ENCODE measurements around the gene DCLK3. TPM values are rescaled to one million over a fixed set of nuclear protein-coding genes. Genes with fewer than 3 reads are reported as not detected.

DCLK3 gene
- total RNA-seq, 1 experiment from 2014 or later: 1.4 TPM

DNA sequence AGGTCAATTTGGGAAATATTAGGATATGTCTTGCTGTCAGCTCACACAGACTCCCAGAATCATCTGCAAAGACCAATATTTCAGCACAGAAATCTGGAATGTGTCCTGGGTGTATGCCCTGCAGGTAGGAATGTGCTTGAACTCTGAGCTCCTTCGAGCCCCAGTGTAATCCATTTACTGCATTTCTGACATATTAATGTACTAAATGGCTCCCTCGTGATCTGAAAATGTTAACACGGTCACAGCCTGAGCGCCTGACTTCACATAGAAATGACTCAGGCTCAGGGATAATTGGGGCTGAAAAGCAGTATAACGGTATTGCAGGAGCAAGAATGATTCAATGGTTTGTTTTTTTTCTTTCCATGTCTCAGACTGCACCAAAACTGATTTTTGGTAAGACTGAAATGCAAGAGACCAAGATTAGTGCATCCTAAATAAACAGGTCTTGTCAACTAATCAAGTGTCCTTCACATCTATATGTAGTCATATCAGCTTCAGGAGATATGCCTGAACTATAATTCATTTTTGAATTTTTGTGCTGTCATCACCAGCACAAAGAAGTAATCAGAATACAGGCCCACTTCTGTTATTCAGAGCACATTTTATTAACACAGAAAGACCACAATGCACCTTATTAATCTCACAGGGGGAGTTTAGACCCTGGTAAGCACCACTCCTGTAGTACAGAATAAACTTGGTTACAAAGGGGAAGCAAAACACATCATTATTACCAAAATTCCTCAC is 49.8 kb downstream of the DCLK3 start:
- H3K79me2 ChIP-seq (ENCODE audit: insufficient read depth, low read length): no peaks in the 10 kb centered on the region
- no peaks in the 10 kb centered on the region for H3K9me3 ChIP-seq (ENCODE audit: control insufficient read depth, low read depth, low read length)
- TF ChIP-seq, protein P1, sequence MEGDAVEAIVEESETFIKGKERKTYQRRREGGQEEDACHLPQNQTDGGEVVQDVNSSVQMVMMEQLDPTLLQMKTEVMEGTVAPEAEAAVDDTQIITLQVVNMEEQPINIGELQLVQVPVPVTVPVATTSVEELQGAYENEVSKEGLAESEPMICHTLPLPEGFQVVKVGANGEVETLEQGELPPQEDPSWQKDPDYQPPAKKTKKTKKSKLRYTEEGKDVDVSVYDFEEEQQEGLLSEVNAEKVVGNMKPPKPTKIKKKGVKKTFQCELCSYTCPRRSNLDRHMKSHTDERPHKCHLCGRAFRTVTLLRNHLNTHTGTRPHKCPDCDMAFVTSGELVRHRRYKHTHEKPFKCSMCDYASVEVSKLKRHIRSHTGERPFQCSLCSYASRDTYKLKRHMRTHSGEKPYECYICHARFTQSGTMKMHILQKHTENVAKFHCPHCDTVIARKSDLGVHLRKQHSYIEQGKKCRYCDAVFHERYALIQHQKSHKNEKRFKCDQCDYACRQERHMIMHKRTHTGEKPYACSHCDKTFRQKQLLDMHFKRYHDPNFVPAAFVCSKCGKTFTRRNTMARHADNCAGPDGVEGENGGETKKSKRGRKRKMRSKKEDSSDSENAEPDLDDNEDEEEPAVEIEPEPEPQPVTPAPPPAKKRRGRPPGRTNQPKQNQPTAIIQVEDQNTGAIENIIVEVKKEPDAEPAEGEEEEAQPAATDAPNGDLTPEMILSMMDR (conservative IDR thresholded peaks at IDR 0.05): no peak
- no peak overlapping the region for H2AK5ac ChIP-seq (ENCODE audit: insufficient read length, low read length)
- no peaks in the 10 kb centered on the region for H3K4me1 ChIP-seq (ENCODE audit: insufficient read depth, low read length)
- H4K20me1 ChIP-seq (ENCODE audit: control insufficient read depth, insufficient read depth, insufficient read length): no peaks in the 10 kb centered on the region
- H2BK15ac ChIP-seq (ENCODE audit: low read depth, low read length): no peak overlapping the region
- H3K23me2 ChIP-seq (ENCODE audit: insufficient read length, low read depth, low read length, poor library complexity, severe bottlenecking): no peaks in the 10 kb centered on the region
- H4K91ac ChIP-seq (ENCODE audit: insufficient read length, low read depth, low read length): no peak overlapping the region
- no peak overlapping the region for H3K9ac ChIP-seq (ENCODE audit: extremely low read depth, insufficient read length, low read length)
- H3K23ac ChIP-seq (ENCODE audit: insufficient read length, low read depth, low read length): no peak overlapping the region
- no peak overlapping the region for H2BK20ac ChIP-seq (ENCODE audit: low read depth, low read length, poor library complexity, severe bottlenecking)
- no peak for DNase-seq
- H3K14ac ChIP-seq (ENCODE audit: insufficient read depth, low read length): no peak overlapping the region
- Mint-ChIP-seq H3K27ac (no peak overlapping the region), H3K9me3 (no peaks in the 10 kb centered on the region; a peak in 1 of 5 replicates), H3K36me3 (ENCODE audit: insufficient read depth in 1 of 3, low read depth in 3 of 3) (no peaks in the 10 kb centered on the region), H3K27me3 (ENCODE audit: low read depth) (no peaks in the 10 kb centered on the region; the same call in none of the 2 replicates), H3K4me1 (peaks cover 5 to 8% of the 10 kb centered on the region in 2 experiments; a peak in 2 of 4 replicates), H3K4me3 (no peak overlapping the region)
- H3T11ph ChIP-seq (ENCODE audit: low read length): no peak overlapping the region
- H3K56ac ChIP-seq (ENCODE audit: insufficient read length, low read depth, low read length): no peak overlapping the region
- no peak overlapping the region for H3K4me2 ChIP-seq (ENCODE audit: insufficient read depth, insufficient read length, low read length)
- no peak overlapping the region for H4K5ac ChIP-seq (ENCODE audit: insufficient read length, low read depth, low read length)
- H4K8ac ChIP-seq (replicated peaks; ENCODE audit: insufficient read length, low read depth, low read length): no peak overlapping the region
- no peak overlapping the region for H2AFZ ChIP-seq (ENCODE audit: low read length)
- H3K27me3 ChIP-seq (ENCODE audit: insufficient read depth, low read length): no peaks in the 10 kb centered on the region
- no peak overlapping the region for H2BK5ac ChIP-seq (ENCODE audit: insufficient read length, low read length)
- no peak overlapping the region for H3K18ac ChIP-seq (ENCODE audit: insufficient read length, low read depth, low read length)
- H3K79me1 ChIP-seq (ENCODE audit: insufficient read depth, low read depth, low read length, poor library complexity, severe bottlenecking): no peaks in the 10 kb centered on the region
- no peak overlapping the region for H2BK120ac ChIP-seq (ENCODE audit: low read depth, low read length, poor library complexity, severe bottlenecking)
- H3K27ac ChIP-seq (ENCODE audit: insufficient read length, low read depth, low read length): no peak overlapping the region
- no peak overlapping the region for H2BK12ac ChIP-seq (ENCODE audit: insufficient read length, low read depth, low read length)
- WGBS (ENCODE audit: extremely low coverage, insufficient read length, low lambda C conversion rate): no CpG with 5 or more reads among the region's 5 CpGs
- no peak overlapping the region for H3K4ac ChIP-seq (ENCODE audit: low read depth, low read length)

Measured in H9 (cell line).